HT-29 (cell line): ENCODE measurements around the gene ORM2. TPM values are rescaled to one million over a fixed set of nuclear protein-coding genes. Genes with fewer than 3 reads are reported as not detected.

Experiments used
- DNase-seq: peaks from one replicate; pipeline ENCODE4 v3.0.0-alpha.2; 2015; ENCODE audit warnings: low spot score
- total RNA-seq: library from RNA; depleted of rRNA; stranded (reverse); fragments of >200 nt; shearing (Covaris generic); gene quantifications from 2 replicates; pipeline ENCODE4 v1.2.3, GENCODE V29; 2014; rRNA removed

Gene ORM2
- total RNA-seq, 1 experiment from 2014 or later, result not detected

DNA sequence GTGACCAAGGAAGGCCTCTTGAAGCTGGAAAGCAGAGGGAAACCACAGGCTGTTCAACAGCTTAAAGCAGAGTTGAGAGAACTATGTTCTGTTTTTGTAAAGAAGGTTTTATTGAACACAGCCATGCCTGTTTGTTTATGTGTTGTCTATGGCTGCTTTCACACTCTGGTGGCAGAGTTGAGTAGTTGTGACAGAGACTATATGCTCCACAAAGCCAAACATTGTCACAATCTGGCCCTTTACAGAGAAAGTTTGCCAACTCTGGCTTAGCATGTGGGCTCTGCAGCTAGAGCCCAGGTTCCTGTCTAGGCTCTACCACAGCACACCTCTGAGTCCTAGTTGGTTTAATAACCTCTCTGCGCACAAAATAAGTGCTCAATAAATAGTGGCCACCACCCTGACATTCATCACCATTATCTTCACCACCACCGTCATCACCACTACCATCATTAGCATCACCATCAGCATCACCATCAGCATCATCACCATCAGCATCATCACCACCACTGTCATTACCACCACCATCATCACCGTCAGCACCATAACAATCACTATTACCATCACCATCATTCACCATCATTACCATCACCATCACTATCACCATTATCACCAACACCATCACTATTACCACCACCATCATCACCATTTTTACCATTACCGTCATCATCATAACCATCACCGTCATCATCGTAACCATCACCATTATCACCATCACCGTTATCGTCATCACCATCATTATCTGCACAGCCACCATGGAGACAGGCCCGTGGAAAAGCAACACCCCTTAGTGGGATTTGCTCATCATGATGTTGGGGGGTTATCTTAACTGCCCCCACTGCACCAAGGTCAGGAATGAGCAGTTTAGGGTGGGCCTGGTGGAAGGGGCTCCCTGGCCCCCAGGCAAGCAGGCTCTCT lies 39.8 kb downstream of the ORM2 start:
- DNase-seq, result no peak

DNA sequence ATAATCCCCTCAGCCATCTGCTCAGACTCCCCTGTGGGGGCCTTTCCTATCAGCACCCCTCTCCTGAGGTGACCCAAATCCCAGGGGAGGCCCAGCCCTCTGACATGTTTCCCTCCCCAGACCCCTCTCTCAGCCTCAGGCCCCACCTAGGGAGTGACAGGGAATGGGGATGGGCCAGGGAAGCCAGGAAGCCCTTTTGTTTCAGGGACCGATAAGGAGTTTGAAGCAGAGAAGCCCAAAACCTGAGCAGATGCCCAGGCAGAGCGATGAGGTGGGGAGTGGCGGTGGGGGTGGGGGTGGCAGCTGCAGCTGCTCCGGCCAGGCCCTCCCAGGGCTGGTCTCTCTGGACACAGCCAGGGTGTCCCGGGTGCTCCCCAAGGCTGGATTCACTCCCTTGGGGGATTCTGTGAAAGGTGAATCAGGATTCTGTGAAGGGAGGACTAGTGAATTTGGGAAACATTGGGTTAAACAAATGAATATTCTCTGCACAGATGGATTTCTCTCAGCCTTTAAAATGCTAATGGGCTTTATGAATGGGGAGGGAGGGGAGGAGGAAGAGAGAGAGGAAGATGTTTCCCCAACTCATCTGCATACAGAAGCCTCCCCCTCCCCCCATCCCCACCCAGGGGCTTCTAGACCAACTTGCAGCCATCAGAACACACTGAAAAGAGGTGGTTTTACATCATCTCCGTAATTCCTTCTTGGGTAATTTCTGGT lies 40.7 kb downstream of the ORM2 start:
- DNase-seq, result no peak

DNA sequence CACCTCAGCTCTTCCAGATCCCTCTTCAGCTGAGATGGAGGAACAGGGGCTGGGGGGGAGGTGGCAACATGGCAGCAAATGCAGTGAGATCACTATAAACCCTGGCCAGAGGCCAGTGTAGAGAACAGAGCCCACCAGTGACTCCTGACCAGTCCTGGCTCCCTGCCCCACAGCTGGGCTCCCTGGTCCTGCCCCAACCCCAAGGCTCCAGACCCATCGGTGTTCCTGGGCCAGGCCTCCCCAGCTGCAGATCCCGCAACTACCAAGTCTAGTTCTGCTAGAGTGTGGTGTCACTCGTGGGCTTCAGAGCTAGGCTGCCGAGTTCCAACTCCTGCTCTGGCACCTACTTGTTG lies 41.3 kb downstream of the ORM2 start:
- no peak for DNase-seq

DNA sequence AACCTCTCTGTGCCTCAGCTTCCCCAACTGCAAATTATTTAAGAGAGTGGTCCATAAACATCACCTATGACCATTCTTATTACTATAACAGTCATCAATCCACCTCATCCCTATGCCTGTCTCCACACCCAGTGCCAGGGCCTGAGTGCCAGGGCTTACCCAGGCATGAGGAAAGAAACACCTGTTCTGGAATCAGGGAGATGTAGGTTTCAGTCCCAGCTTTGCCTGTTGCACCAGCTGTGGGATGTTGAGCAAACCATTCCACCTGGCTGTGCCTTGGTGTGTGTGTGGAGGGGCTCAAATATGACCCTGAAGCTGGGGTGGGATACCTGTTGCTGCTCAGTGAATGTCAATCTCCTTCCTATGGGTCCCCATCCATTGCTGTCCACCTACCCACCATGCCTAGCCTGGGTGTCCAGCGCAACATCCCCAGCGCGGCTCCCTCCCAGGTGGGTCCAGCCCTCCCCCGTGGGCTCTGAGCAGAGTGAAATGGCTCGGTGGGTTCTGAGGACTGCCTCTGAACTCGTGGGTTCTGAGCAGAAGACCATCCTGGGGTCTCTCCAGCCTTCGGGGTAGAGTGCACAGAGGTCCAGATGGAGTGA lies 41.8 kb downstream of the ORM2 start:
- DNase-seq, result no peak

DNA sequence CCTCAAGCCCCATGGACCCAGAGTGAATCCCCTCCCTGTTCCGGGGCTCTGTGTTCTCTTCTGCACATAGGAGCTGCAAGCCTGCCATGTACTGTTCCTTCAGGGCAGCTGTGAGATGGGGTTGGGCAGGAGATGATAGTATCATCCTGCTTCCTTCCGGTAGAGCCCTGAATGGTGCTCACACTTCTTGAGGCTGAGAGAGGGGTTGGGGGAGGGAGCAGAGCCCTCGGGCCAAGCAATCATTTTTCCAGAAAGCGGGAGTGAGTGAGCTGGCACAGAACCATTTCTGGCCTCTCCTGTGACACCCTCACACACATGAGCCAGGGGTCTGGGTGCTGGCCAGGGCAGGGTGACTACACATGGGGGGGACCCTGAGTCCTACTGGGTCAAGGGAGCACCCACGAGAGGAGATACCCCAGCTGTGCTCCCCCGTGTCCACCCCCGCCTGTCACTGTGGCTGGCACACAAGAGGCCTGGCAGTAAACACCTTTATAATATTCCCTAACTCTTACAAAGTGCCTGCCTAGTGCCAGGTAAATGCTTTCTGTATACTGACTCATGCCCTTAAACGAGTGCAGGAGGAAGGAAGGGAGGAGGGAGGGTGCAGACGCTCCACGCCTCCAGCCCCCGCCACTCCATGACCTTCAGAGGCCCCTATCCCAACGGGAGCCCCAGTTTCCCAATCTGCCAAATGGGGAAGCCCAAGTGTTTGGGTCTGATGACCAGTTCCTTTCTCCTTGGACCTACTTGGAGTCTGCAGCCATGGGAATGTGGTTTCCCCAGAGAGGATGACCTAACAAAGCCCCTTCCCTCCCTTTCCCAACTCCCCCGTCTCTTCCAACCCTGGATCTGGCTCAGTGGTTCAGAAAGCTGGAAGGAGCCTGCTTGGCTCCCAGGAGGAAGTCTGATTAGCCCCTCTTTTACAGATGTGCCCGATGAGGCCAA lies 42.6 kb downstream of the ORM2 start:
- no peak for DNase-seq

DNA sequence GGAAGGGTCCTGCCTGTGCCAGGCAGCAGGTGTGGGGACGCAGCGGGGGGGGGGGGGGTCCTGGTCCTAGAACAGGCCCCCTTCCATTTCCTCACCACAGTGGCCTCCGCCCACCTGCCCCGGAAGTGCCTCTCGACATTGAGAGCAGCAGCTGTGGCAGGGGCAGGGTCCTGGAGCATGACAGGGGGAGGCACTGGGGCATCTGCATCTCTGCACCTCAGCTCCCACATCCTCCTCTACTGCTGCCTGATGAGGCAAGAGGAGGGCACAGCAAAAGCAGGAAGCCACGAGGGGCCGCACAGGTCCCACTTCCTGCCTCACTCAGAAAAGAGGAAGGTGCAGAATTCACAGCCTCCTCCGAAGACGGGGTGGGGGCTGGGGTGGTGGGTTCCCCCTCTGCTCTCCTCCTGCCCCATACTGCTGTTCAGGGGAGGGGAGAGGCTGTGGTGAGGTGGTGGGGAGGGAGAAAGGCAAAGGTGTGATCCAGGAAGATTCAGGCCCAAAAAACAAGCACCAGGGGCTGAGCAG lies 43.3 kb downstream of the ORM2 start:
- no peak for DNase-seq

DNA sequence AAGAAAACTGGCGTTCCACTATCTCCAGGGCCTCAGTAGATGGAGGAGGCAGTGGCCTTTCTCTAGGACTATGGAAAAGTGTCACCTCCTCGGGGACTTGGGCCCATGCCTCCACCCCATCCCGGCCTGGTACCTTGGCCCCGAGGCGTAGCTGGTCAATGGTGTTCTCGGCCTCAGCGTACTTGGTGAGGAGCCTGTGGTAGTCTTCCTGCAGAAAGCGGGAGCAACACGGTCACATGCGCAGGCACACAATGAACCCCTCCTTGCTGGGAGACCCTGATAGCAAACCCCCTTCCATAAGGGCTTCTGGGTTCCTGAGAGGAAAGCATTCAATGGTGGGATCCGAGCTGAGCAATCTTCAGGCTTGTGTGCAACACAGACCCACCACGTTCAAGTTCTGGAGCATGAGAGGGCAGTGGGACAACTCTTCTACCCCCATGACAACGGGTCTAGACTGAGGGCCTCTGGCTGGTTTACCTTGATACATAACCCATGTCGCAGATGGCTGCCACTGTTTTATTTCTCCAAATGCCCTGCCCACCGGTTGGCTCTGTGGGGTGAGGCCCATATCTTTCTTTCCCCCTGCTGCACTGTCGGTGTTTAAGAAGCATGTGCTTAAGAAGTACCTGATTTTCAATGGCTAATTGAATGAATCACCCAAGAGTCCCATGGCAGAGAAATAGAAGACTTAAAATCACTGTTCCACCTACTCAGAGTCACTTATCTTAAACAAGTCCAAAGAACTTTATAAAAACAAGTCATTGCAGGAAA lies 44.5 kb downstream of the ORM2 start:
- no peak for DNase-seq

DNA sequence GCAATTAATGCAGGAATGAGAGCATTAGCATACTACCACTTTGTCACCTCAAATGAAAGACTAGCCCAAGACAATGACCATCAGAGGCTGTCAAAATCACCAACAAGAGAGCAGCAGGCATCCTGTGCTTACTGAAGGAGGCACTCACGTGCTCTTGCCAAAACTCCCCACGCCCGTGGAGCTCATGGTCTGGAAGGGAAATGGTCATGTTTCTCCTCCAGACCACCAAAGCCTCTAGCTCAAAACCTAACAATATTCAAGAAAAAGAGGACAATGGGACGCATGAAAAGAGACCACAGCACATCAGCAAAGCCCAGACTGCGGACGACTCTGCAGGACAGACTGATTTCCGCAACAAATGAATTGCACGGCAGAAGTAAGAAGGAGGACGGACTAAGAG lies 45.3 kb downstream of the ORM2 start:
- DNase-seq, result no peak

DNA sequence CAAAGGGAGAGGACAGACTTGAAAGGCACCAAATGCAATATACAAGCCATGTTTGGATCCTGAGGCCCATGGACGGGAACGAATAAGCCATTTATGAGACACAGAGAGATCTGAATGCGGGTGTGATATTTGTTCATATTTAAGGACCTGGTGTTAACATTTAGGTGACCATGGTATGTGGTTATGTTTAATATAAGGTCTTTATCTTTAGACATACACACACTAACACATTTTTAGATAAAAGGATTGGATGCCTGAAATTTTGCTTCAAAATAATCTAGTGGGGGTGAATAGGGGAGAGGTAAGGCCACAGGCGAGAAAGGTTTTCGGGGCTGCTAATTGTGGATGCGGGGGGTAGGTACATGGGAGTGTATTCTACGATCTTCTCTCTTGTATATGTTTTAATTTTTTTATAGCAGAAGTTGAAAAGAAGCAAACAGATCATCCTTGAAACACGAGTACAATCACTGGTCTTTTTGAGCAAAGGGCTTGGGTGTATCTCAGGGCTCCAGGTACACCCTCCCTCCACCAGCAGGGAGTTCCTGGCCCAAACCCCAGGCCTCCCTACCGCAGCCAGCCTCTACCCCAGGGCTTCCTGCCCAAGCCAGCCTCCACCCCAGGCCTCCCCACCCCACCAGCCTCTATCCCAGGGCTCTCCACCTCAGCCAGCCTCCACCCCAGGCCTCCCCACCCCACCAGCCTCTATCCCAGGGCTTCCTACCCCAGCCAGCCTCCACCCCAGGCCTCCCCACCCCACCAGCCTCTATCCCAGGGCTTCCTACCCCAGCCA lies 45.9 kb downstream of the ORM2 start:
- no peak for DNase-seq

DNA sequence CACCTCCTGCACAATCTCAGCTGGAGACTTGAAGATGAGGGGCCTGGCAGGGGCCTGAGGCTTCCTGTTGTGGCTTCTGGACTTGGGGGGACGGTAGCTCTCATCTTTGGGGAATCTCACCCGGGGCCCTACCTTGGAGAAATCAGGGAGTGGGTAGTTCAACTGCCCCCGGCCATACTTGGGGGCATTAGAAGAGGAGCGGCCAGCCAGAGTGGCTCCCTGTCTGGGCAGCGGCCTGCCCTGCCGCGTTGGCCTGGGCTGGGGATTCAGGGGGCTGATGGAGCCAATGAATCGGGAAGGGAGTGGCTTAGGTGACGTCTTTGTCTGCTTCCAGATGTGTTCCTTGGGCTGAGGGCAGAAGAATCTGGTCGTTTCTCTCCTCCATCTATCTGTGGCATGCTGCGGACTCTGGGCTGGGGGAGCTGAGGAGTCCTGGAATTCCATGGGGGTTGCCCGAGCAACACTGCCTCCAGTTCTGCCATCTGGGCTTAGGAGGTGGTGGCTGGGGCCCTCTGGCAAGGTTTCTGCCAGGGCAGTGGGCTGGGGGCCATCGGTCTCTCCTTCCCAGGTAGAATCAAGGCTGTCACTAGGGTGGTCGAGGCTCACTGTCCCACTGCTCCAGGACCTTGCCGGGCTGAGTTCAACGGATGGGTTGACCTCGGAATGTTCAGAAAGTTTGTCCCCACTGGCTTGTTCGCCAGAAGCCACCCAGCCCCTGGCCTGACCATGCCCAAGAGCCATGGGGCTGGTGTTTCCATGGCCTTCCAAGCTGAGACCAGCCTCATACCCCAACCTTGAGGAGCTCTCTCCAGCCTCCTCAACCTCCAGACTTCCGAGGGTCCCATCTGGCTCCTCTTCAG lies 47.1 kb downstream of the ORM2 start:
- no peak for DNase-seq

DNA sequence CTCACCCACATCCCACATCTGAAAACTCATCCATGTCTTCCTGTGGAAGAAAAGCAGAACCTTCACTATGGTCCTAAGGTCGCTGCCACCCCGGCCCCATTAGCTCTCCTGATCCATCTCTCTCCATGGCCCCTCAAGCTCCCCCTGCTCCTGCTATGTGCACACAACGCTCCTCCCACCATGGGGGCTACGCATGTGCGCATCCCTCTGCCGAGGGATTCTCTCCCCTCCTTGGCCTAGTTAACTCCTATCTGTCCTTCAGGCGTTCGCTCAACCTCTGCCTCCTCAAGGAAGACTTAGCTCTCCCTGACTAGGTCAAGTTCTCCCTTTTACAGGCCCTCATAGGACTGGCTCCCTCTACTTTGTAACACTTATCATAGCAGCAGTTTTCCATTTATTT lies 48.3 kb downstream of the ORM2 start:
- no peak for DNase-seq

DNA sequence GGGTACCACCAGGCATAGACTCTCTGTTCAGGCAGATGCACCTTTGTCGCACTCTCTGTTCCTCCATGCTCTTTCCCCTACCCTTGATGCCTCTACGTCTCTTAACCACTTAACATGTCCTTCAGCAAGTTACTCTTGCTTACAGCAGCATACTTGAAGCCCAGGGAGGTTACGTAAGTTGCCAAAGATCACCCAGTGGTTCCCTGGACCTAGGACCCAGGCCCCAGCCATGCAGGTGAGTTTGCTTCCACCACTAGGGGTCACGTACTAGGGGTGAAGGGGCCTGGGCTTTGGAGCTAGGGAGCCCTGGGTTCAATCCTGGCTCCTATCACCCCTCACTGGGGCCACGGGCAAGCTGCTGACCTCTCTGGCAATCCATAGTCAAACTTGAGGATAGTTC lies 49.2 kb downstream of the ORM2 start:
- DNase-seq, result no peak

Other genes with a start within 250 kb of the ORM2 start
- gene KIF12, start 230.6 kb upstream of the ORM2 start, total RNA-seq, result 36.4 and 41.0 TPM in 2 replicates
- 14.5 and 17.6 TPM in 2 replicates for gene COL27A1, start 174.3 kb upstream of the ORM2 start, total RNA-seq
- gene ORM1, start 6.8 kb upstream of the ORM2 start, total RNA-seq, result not detected in 2 replicates
- 6.1 and 7.8 TPM in 2 replicates for gene AKNA, start 58.1 kb downstream of the ORM2 start, total RNA-seq
- gene WHRN, start 175.6 kb downstream of the ORM2 start, total RNA-seq, result 0.61 and 0.78 TPM in 2 replicates